Fibroblast of villous mesenchyme (primary cell): ENCODE results near the gene CHD5. TPM values are rescaled to one million over a fixed set of nuclear protein-coding genes. Genes with fewer than 3 reads are reported as not detected.

Source experiments
- DNase-seq: peaks from one replicate; pipeline ENCODE4 v3.0.0-alpha.2; 2010; ENCODE audit warnings: low read depth
- H3K4me3 ChIP-seq: 2 replicates; pipeline ENCODE4 v1.5.1; 2011; ENCODE audit warnings: low read depth, mild to moderate bottlenecking, low read length
- CTCF ChIP-seq: IDR thresholded peaks from 2 replicates; pipeline ENCODE4 v1.5.1; 2012; ENCODE audit warnings: low read depth, mild to moderate bottlenecking, low read length; ENCODE audit not compliant: insufficient read depth
- total RNA-seq: library from RNA; depleted of rRNA; stranded (reverse); fragments of >200 nt; gene quantifications from 2 replicates; pipeline ENCODE4 v1.2.3, GENCODE V29; 2012

The CHD5 gene
- total RNA-seq, 1 donor = under 0.01 TPM

GRCh38 chr1:6208723-6209660 is 28.9 kb upstream of the CHD5 start:
- peak; percentile 38 for DNase-seq
- peak; percentile 49 for TF ChIP-seq CTCF
- H3K4me3 ChIP-seq = peak overlapping the region; percentile 36

- TF ChIP-seq CTCF = no peak
Observed at GRCh38 chr1:6207921-6208320, 27.8 kb upstream of the CHD5 start.

GRCh38 chr1:6207075-6207885 is 27.2 kb upstream of the CHD5 start:
- no peak for DNase-seq
- no peak for TF ChIP-seq CTCF
- H3K4me3 ChIP-seq = peak overlapping the region; percentile 62

More at GRCh38 chr1:6207921-6208320, 27.8 kb upstream of the CHD5 start:
- H3K4me3 ChIP-seq = no peak overlapping the region
- DNase-seq = no peak

GRCh38 chr1:6206520-6206855 is 26.4 kb upstream of the CHD5 start:
- TF ChIP-seq CTCF = no peak
- DNase-seq = no peak
- peak overlapping the region; percentile 62 for H3K4me3 ChIP-seq

GRCh38 chr1:6205849-6206519 is 25.9 kb upstream of the CHD5 start, which contains the start of gene RNF207:
Gene RNF207 (plus strand): TSS chr1:6206119. CDS start chr1:6206536, 417 bp downstream.
- peak within 1 kb of the TSS; percentile 62 for H3K4me3 ChIP-seq
- peak; percentile 65 for DNase-seq
- no peak for TF ChIP-seq CTCF

GRCh38 chr1:6202256-6202655 is 22.1 kb upstream of the CHD5 start:
- no peak for DNase-seq
- no peak overlapping the region for H3K4me3 ChIP-seq
- no peak for TF ChIP-seq CTCF
